Measurements from ENCODE around the gene WNT9A.

DNA sequence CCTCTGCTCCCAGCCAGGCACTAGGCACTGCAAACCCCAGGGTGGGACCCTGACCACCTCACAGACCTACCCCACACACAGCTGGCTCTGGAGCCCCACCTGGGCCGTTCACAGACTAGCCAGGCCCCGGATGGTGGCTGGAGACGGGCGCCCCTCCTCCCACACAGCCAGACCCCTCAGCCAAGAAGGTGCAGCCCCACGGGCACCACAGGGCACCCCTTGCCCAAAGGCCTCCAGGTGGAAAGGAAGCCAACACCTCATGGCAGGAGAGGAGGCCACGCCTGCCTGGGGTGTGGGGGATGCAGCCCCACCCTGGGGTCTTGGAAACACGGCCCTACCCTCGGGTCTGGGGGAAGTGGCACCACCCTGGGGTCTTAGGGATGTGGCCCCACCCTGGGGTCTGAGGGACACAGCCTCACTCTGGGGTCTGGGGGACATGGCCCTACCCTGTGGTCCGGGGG lies 44.6 kb downstream of the WNT9A start:
- TF ChIP-seq ELK1 (IDR thresholded peaks at IDR 0.05; ENCODE audit: borderline replicate concordance, low read depth, low read length) (no peak), RAD21 (IDR thresholded peaks at IDR 0.05; ENCODE audit: low read length) (no peak), MAFK (IDR thresholded peaks at IDR 0.05; ENCODE audit: low read depth, low read length) (no peak), RFX5 (IDR thresholded peaks at IDR 0.05; ENCODE audit: low read depth, low read length) (no peak), CTCF (conservative IDR thresholded peaks at IDR 0.05; ENCODE audit: low read depth, low read length) (no peak), POLR2A (IDR thresholded peaks at IDR 0.05; ENCODE audit: low read depth, low read length) (no peak), USF2 (IDR thresholded peaks at IDR 0.05; ENCODE audit: low read depth, low read length) (no peak), CHD1 (IDR thresholded peaks at IDR 0.05; ENCODE audit: low read depth, low read length) (no peak), MXI1 (IDR thresholded peaks at IDR 0.05; ENCODE audit: borderline replicate concordance, low read depth, low read length) (no peak), RCOR1 (IDR thresholded peaks at IDR 0.05; ENCODE audit: insufficient replicate concordance, low read length) (no peak), CEBPB (IDR thresholded peaks at IDR 0.05; ENCODE audit: low read depth, low read length) (no peak), BHLHE40 (IDR thresholded peaks at IDR 0.05; ENCODE audit: low read depth, low read length) (no peak)
